AG09309 (cell line): ENCODE data around the gene TLX3.
"Not testable (repeated sequence)": the region's sequence is repeated elsewhere in the genome, so short reads cannot be mapped to it uniquely, and the experiment has no call there.

Experiments
- DNase-seq: peaks from one replicate; pipeline ENCODE4 v3.0.0-alpha.2; 2010; ENCODE audit warnings: low read depth
- H3K4me3 ChIP-seq: 2 replicates; pipeline ENCODE4 v1.5.1; 2011; ENCODE audit warnings: mild to moderate bottlenecking, low read depth, low read length, moderate library complexity; ENCODE audit not compliant: control insufficient read depth
- TF ChIP-seq, protein P1 (sequence below): IDR thresholded peaks from 2 replicates; pipeline ENCODE4 v1.5.1; 2011; ENCODE audit warnings: mild to moderate bottlenecking, low read depth, low read length, inconsistent platforms; ENCODE audit not compliant: insufficient read depth, control insufficient read depth; ENCODE audit errors: missing control alignments

TLX3 gene

DNA sequence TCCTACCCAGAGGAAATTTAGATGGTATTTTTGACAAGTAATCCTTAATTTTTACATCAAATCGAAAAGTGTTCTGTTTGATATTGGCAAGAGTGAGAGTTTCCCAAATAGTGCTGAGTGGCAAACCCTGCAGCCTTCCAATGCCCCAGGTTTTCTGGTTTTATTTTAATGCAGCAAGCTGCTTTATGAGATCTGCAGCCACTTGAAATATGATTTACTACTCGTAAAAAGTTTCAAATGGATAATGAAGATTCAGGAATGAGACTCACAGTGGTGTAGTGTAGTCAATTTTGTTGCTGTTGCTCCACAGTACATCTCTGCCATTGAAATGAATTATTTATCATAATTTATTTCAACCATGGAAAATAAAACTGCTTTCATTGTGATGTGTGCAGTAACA, 23.6 kb upstream of the TLX3 start:
- TF ChIP-seq, protein P1, sequence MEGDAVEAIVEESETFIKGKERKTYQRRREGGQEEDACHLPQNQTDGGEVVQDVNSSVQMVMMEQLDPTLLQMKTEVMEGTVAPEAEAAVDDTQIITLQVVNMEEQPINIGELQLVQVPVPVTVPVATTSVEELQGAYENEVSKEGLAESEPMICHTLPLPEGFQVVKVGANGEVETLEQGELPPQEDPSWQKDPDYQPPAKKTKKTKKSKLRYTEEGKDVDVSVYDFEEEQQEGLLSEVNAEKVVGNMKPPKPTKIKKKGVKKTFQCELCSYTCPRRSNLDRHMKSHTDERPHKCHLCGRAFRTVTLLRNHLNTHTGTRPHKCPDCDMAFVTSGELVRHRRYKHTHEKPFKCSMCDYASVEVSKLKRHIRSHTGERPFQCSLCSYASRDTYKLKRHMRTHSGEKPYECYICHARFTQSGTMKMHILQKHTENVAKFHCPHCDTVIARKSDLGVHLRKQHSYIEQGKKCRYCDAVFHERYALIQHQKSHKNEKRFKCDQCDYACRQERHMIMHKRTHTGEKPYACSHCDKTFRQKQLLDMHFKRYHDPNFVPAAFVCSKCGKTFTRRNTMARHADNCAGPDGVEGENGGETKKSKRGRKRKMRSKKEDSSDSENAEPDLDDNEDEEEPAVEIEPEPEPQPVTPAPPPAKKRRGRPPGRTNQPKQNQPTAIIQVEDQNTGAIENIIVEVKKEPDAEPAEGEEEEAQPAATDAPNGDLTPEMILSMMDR = no peak
- no peak for DNase-seq
- H3K4me3 ChIP-seq = no peak overlapping the region

DNA sequence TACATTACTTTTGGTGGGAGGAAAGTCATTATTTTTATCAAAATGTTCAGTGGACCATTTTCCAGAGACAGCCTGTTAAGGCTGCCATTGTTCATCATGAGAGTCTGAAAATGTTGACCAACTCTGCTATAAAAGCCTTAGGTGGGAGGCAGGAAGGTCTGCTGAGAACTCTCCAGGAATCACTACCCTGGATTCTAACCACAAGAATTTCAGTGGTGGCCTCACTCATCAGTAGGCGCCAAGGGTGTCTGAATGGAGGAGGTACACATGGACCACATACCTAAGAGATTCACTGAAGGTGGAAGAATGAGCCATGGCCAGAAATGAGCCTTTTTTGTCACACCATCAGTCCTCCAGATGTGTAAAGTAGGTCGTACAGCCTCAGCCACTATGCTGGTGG, 21.0 kb upstream of the TLX3 start:
- TF ChIP-seq, protein P1 = no peak
- no peak for DNase-seq
- no peak overlapping the region for H3K4me3 ChIP-seq

GRCh38 chr5:171291371-171291770, 17.7 kb upstream of the TLX3 start:
- TF ChIP-seq, protein P1 = no peak
- DNase-seq = no peak
- no peak overlapping the region for H3K4me3 ChIP-seq

GRCh38 chr5:171295299-171295698, 13.7 kb upstream of the TLX3 start:
- no peak for DNase-seq
- TF ChIP-seq, protein P1 = no peak
- H3K4me3 ChIP-seq = no peak overlapping the region

DNA sequence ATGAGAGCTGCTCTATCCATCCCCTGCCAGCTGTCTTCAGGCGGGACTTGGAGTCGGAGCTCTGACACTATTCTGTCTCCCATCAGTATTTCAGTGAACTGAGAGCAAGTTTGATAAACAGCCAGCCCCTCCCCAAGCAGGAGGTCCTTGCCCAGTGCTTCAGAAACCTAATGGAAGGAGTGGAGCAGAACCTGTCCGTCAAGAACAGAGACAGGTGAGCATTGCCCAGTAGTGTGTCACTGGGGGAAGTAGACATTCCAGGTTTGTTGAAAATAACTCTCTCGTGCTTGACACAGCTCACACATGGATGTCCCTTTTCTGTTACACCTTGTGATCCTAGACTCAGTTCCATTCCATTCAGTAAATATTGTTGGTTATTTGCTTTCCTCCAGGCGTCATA, 13.2 kb upstream of the TLX3 start:
- H3K4me3 ChIP-seq = no peak overlapping the region
- TF ChIP-seq, protein P1 = no peak
- DNase-seq = no peak

GRCh38 chr5:171297941-171298340, 11.1 kb upstream of the TLX3 start:
- H3K4me3 ChIP-seq, DNase-seq: not testable (repeated sequence)

DNA sequence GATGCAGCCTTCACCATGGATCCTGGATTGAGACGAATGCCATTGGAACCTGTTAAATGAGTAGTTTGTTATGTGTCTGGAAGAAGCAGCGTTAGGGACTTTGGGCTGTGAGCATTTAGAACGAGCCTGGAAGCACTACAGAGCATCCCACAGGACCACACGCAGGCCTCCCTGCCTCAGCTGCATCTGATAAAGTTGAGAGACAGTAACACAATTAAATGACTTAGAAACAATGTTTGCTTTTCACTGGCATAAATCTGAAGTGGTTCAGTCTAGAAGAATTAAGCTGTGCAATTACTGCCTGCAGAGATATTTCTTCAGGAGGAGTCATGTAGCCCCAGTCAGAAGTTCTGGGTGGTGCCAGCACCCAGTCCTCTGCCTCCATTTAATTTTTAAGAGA, 9.8 kb upstream of the TLX3 start:
- DNase-seq = no peak
- TF ChIP-seq, protein P1 = no peak
- no peak overlapping the region for H3K4me3 ChIP-seq
